Panc1 (cell line): Measurements from ENCODE around the gene FOS.

ENCODE experiments used
- POLR2AphosphoS5 ChIP-seq: IDR thresholded peaks from 2 replicates; pipeline ENCODE4 v1.6.1; 2012; ENCODE audit warnings: mild to moderate bottlenecking, low read depth, low read length, moderate library complexity
- SIN3A ChIP-seq: IDR thresholded peaks from 2 replicates; pipeline ENCODE4 v1.6.1; 2012; ENCODE audit warnings: low read depth, mild to moderate bottlenecking, low read length, moderate library complexity, borderline replicate concordance; ENCODE audit not compliant: insufficient read depth
- TF ChIP-seq, protein P1 (sequence below): fragments of 450-650 bp; IDR thresholded peaks from 2 replicates; pipeline ENCODE4 v1.5.1; 2017; ENCODE audit warnings: mild to moderate bottlenecking

DNA sequence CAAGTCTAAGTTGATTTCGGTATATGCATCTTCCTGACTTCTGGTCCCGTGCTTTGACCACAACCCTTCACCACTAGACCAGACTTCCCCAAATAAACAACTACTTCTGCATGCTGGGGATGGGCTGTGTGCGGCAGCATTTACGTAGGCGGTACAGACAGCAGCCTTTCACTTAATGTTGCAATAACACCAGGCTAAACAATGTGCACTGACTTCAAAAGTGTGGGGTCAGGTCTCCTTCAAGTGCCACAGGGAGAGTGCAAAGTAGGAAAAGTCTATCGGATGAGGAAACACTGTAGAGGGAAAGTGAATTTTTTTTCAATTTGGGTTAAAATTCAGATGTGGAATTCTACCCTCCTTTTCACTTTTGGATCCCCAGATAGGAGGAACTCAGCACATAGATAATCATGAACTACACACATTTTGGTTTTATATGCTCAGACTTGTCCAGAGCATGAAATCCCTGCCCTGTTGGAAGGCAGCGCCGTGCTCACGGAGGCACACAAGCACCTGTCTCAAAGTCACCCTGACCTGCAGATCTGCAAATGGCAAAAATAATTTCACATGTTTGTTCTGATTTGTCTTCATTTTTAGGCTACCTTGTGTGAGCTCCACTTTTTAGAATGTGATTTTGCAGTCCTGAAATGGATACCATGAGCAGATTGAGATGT, 3.6 kb upstream of the FOS start:
- TF ChIP-seq POLR2AphosphoS5 (no peak), SIN3A (no peak)
- TF ChIP-seq, protein P1, sequence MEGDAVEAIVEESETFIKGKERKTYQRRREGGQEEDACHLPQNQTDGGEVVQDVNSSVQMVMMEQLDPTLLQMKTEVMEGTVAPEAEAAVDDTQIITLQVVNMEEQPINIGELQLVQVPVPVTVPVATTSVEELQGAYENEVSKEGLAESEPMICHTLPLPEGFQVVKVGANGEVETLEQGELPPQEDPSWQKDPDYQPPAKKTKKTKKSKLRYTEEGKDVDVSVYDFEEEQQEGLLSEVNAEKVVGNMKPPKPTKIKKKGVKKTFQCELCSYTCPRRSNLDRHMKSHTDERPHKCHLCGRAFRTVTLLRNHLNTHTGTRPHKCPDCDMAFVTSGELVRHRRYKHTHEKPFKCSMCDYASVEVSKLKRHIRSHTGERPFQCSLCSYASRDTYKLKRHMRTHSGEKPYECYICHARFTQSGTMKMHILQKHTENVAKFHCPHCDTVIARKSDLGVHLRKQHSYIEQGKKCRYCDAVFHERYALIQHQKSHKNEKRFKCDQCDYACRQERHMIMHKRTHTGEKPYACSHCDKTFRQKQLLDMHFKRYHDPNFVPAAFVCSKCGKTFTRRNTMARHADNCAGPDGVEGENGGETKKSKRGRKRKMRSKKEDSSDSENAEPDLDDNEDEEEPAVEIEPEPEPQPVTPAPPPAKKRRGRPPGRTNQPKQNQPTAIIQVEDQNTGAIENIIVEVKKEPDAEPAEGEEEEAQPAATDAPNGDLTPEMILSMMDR: no peak
